Adrenal gland (tissue), 5 donors: Measurements from ENCODE around the gene FAM162A.

Experiments
- POLR2A ChIP-seq, 2 donors: fragments of 450-650 bp; IDR thresholded peaks; one replicate each; pipeline ENCODE4 v1.6.1; 2017; ENCODE audit warnings: antibody characterized with exemption in 2 of 2, mild to moderate bottlenecking in 2 of 2, moderate library complexity in 1 of 2
- TF ChIP-seq, protein P1 (sequence below), 6 experiments: fragments of 450-650 bp in 4 of 6; fragments of 200-600 bp in 2 of 6; sonication (generic) in 1 of 6; IDR thresholded peaks; 1 replicate in 5 of 6; 2 replicates in 1 of 6; pipeline versions ENCODE4 v1.5.1 to v1.8.0; 2016 to 2021; ENCODE audit warnings: antibody characterized with exemption in 6 of 6, mild to moderate bottlenecking in 2 of 6, moderate library complexity in 1 of 6
- donor health status: DM: no; HTN: no; CAD: no.

DNA sequence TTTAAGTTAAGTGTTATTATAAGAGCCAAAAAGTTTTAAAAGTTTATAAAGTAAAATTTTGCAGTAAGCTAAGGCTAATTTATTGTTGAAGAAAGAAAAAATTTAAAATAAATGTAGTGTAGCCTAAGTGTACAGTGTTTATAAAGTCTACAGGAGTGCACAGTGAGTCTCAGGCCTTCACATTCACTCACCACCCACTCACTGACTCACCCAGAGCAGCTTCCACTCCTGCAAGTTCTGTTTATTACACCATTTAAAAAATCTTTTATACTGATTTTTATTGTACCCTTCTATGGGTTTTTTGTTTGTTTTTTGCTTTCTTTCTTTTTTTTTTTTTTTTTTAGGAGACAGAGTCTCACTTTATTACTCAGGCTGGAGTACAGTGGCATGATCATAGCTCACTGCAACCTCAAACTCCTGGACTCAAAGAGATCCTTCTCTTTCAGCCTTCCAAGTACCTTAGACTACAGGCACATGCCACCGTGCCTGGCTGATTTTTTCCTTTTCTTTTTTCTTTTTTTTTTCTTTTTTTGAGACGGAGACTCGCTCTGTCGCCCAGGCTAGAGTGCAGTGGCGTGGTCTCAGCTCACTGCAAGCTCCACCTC is 33.1 kb upstream of the FAM162A start:
- no peak for TF ChIP-seq POLR2A (IDR thresholded peaks at IDR 0.05)
- TF ChIP-seq, protein P1, sequence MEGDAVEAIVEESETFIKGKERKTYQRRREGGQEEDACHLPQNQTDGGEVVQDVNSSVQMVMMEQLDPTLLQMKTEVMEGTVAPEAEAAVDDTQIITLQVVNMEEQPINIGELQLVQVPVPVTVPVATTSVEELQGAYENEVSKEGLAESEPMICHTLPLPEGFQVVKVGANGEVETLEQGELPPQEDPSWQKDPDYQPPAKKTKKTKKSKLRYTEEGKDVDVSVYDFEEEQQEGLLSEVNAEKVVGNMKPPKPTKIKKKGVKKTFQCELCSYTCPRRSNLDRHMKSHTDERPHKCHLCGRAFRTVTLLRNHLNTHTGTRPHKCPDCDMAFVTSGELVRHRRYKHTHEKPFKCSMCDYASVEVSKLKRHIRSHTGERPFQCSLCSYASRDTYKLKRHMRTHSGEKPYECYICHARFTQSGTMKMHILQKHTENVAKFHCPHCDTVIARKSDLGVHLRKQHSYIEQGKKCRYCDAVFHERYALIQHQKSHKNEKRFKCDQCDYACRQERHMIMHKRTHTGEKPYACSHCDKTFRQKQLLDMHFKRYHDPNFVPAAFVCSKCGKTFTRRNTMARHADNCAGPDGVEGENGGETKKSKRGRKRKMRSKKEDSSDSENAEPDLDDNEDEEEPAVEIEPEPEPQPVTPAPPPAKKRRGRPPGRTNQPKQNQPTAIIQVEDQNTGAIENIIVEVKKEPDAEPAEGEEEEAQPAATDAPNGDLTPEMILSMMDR (IDR thresholded peaks at IDR 0.05) = no peak
